HG03439 (cell line): Measurements from ENCODE around the gene PHPT1.
"Not testable (repeated sequence)": the region's sequence is repeated elsewhere in the genome, so short reads cannot be mapped to it uniquely, and the experiment has no call there.

ENCODE experiments used
- ATAC-seq: cut with Tn5 transposase; IDR thresholded peaks from one replicate; pipeline ENCODE4 v1.9.1; 2021; ENCODE audit warnings: mild to moderate bottlenecking, moderate library complexity; ENCODE audit not compliant: unreplicated experiment

Gene PHPT1

GRCh38 chr9:136835932-136836904 lies 13.0 kb upstream of the PHPT1 start:
- ATAC-seq, result no peak

DNA sequence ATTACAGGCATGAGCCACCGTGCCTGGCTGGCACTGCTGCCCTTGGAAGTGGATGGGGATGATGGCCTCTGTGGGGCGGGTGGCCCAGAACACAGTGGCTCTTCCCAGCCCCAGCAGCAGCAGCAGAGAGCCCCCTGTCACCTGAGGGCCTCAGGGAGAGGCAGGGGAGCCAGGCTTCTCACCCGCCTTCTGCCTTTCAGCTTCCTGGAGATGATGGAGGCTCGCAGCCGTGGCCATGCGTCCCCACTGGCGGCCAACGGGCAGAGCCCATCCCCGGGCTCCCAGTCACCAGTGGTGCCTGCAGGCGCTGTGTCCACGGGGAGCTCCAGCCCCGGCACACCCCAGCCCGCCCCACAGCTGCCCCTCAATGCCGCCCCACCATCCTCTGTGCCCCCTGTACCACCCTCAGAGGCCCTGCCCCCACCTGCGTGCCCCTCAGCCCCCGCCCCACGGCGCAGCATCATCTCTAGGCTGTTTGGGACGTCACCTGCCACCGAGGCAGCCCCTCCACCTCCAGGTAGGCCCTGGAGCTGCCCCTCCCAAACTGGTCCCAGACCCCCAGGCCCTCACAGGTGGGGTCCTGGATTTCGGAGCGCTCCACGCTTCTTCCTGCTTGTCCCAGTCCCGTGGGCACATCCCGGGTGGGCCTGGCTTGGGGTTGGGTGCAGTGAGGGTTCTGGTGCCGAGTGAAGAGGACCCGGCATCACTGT lies 11.9 kb upstream of the PHPT1 start:
- no peak for ATAC-seq

DNA sequence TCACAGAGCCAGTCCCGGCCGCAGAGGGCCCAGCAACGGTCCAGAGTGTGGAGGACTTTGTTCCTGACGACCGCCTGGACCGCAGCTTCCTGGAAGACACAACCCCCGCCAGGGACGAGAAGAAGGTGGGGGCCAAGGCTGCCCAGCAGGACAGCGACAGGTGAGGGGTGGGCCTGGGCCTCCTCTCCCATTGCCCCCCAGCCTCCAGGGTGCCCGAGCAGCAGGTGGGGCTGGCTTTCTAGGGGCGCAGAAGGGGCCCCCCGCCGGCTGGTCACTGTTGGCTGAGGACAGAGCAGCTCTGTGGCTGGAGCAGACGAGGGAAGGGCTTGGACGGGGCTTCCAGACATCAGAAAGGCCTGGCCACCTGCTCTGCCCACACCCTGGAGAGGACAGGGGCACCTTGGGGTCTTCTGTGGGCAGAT lies 11.3 kb upstream of the PHPT1 start:
- not testable (repeated sequence) for ATAC-seq

GRCh38 chr9:136838314-136839228 lies 10.6 kb upstream of the PHPT1 start:
- no peak for ATAC-seq

GRCh38 chr9:136839229-136840139 lies 9.7 kb upstream of the PHPT1 start:
- no peak for ATAC-seq

DNA sequence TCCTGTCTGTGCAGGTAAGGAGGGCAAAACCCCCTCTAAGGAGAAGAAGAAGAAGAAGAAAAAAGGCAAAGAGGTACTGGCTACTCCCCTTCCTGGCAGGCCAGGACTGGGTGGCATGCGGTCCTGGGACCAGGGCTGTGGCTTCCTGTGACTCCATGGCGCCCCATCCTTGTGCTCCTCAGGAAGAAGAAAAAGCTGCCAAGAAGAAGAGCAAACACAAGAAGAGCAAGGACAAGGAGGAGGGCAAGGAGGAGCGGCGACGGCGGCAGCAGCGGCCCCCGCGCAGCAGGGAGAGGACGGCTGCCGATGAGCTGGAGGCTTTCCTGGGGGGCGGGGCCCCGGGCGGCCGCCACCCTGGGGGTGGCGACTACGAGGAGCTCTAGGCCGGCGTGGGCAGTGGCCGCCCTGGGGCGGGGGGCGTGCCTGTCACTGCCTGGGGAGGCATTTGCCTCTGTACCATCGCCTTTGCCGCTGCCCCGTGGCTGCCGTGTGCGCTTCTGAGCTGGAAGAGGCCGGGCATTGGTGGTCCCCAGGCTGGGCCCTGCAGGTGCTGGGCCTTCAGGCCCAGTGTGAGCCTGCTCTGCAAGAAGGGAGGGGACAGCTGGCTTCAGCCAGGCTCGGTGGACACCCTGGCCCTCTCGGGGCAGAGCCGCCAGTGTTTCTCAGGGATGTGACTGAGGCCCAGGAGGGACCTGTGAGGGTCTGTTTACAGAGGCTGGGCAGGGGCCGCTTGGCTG lies 8.9 kb upstream of the PHPT1 start:
- ATAC-seq, result no peak

DNA sequence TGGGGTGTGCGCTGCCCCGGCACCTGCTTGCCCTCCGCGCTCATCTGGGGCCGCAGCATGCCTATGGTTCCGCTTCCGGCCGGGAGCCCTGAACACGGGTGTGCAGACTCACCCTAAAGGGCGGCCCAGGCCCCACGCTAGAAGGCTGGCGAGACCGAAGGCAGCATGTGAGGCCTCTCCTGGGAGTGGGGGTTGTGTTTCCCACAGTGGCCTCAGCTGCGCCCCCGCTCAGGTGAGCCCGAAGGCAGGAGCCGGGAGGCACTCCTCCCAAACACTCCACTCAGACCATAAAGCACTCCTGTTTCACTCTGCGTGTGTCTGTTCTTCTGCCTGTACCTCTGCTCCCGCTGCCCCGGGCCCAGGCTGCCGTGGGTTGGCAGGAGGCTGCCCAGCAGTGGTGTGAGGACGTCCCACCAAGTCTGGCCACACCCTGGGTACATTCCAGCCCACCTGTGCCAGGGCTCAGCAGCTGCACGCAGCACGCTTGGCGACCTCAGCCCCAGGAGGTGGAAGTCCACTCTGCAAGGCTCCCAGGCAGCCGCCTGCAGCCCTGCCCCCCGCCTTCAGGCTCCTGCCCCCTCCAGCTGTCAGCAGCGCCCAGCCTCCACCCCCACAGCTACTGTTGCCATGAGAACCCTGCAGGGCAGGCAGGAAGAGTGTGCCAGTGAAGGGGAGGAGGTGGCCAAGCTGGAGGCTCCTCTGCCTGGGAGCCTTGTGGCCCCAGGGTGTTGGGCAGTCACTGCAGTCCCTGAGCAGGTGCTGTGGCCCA lies 8.1 kb upstream of the PHPT1 start:
- no peak for ATAC-seq

DNA sequence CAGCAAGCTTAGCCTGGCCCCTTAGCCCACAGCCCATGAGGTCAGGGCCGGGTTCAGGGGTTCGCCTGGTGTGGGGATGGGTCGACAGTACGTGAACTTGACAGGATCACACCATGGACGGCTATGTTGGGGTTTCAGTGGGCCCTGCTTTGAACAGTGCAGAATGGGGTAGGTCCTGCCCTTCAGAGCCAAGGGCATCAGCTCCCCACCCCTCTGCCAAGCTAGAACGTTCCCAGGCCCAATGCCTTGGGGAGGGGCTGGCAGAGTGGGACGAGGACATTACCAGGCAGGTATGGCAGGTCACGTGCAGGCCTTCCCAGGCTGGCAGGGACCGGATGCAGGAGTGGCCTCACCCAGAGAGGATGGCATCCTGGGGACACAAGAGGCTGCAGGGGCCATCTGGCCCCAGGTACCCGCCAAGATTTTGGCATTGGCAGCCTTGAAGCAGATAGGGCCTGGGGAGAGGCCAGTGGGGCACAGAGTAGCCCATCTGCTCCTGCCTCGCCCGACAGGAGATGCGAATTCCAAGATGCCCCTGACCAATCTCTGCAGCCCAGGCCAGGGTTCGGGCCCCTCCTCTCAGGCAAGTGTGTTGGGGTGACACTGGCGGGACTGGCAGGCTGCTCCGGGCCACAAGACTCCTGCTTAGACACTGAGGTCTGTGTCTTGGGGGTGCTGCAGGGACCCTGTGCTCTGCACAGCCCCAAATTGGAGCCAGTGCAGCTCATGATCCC lies 7.4 kb upstream of the PHPT1 start:
- ATAC-seq, result not testable (repeated sequence)

GRCh38 chr9:136842380-136842948 lies 6.7 kb upstream of the PHPT1 start, which contains the start of gene AJM1:
Gene AJM1 (plus strand): TSS chr9:136842478. CDS start chr9:136844415, 1,937 bp downstream.
- peak; percentile 52 for ATAC-seq

GRCh38 chr9:136843159-136843800 lies 5.9 kb upstream of the PHPT1 start:
- not testable (repeated sequence) for ATAC-seq

- not testable (repeated sequence) for ATAC-seq
Measured at GRCh38 chr9:136843801-136844740, 5.1 kb upstream of the PHPT1 start.

- ATAC-seq, result no peak
Measured at GRCh38 chr9:136844761-136845464, 4.3 kb upstream of the PHPT1 start.

DNA sequence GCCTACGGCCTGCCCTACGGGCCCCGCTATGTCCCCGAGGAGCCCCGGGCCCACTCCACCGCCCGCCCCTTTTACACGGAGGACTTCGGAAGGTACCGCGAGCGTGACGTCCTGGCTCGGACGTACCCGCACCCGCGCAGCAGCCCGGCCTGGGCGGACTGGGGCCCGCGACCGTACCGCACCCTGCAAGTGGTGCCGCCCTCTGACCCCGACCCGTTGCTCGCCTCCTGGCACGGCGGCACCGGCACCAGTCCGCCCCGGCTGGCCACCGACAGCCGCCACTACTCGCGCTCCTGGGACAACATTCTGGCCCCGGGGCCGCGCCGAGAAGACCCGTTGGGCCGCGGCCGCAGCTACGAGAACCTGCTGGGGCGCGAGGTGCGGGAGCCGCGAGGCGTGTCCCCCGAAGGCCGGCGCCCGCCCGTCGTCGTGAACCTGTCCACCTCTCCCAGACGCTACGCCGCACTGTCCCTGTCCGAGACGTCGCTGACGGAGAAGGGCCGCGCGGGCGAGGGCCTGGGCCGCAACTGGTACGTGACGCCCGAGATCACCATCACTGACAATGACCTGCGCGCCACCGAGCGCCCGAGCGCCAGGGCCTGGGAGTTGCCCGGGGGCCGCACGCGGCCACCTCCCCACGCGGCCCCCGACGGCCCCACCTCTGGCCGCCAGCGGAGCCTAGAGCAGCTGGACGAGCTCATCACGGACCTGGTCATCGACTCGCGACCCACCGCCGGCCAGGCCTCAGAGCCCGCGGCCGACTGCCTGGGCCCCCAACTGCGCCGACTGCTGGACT lies 3.5 kb upstream of the PHPT1 start:
- ATAC-seq, result no peak

- ATAC-seq, result no peak
Measured at GRCh38 chr9:136846376-136847087, 2.7 kb upstream of the PHPT1 start.
